GM18870 (cell line): ENCODE data around the gene STOX2.
"Not testable (repeated sequence)": the region's sequence is repeated elsewhere in the genome, so short reads cannot be mapped to it uniquely, and the experiment has no call there.

Experiments
- ATAC-seq: cut with Tn5 transposase; IDR thresholded peaks from one replicate; pipeline ENCODE4 v1.9.1; 2021; ENCODE audit warnings: moderate library complexity; ENCODE audit not compliant: unreplicated experiment

Gene STOX2

GRCh38 chr4:183932576-183932975, 27.5 kb downstream of the STOX2 start:
- ATAC-seq: no peak

- ATAC-seq: no peak
Measured at GRCh38 chr4:183934761-183935160, 29.7 kb downstream of the STOX2 start.

- no peak for ATAC-seq
Measured at GRCh38 chr4:183935355-183936005, 30.4 kb downstream of the STOX2 start.

- ATAC-seq: no peak
Measured at GRCh38 chr4:183936047-183936446, 30.9 kb downstream of the STOX2 start.

GRCh38 chr4:183936574-183937345, 31.7 kb downstream of the STOX2 start:
- ATAC-seq: no peak

GRCh38 chr4:183940864-183941263, 35.8 kb downstream of the STOX2 start:
- no peak for ATAC-seq

DNA sequence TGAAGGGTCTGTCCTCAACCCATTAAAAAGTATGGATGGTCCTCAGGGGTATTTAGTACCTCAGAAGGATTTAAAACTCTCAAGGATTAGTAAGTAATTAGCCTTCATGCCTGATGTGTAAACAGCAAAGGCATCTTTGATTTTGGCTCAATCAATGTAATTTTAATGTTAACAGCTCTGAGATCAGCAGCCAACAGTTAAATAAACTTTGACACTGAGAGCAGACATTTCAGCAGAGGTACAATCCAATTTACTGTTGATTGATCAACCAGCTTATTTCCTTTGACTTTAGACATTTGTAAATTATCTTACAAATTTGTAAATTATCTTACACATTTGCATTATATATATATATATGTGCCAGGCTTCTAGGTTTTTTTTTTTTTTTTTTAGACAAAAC, 36.9 kb downstream of the STOX2 start:
- no peak for ATAC-seq

DNA sequence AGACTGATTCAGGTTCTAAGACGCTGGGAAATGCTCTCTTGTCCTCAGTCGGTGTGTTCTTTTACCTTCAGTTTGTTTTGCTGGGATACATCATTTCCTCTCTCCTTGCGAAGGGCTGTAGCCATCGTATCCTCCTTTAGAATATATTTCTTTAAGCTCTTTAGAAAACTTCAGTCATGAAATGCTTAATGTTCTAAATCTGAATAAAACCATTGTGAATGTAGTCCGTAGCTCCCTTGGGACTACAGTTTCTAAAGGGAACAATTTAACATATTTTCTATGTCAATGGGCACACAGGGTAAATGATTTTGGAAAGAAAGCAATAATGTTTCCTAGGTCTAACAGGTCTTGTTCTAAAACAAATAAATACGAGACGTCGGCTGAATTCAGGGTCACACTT, 40.6 kb downstream of the STOX2 start:
- no peak for ATAC-seq

DNA sequence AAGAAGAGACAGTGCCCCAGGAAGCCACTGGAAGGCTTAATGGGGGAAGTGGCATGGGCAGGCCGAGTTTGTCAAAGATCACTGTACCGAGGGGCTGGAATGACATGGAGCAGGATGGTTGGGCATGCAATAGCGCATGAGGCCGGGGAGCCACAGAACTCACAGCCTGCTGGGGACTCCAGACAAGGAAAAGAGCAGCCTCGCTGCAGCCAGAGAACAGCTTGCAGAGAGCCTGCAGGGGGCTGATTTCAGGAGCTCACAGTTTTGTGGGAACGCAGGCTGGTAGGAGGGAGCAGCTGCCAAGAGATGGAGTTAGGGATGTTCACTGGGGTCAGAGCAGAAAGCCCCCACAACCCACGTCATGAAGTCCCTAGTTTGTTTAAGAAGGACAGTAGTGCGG, 45.4 kb downstream of the STOX2 start:
- no peak for ATAC-seq

GRCh38 chr4:183952652-183953051, 47.5 kb downstream of the STOX2 start:
- not testable (repeated sequence) for ATAC-seq

- ATAC-seq: no peak
Measured at GRCh38 chr4:183959319-183960045, 54.4 kb downstream of the STOX2 start.

DNA sequence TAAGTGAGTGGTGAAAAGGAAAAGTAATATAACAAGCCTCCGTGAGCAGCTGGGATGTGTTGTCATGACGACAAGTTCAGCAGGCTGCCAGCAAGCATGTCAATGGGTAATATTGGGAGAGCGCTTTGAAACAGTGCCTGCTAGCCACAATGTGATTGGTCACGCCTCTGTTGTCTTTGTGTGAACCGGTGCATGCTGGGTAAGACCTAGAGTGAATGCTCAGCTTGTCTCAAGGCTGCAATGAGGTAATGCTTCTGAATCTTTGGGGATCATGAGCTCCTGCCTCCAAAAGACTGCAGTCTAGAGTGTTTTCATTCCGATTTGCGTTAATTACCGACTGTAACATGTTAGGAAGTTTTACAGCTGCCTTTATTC, 54.9 kb downstream of the STOX2 start:
- ATAC-seq: no peak

GRCh38 chr4:183960962-183961541, 55.9 kb downstream of the STOX2 start:
- ATAC-seq: no peak

DNA sequence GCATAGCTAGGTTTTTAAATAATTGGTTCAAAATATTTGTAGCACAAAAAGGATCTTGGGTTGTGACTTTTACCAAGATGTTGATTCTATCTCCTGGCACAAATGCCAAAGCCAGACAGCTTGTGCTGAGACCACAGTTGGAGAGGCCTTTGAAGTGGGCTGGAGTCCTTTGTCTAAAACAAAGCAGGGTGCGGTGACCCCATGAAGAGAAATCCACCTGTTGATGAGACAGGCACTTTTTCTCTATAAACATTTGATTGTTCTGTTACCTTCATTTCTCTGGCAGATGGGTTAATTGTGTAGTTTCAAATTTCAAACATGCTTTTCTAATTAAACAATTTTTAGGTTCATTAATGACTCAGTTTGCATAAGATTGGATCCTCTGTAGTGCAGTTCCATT, 56.7 kb downstream of the STOX2 start:
- no peak for ATAC-seq

DNA sequence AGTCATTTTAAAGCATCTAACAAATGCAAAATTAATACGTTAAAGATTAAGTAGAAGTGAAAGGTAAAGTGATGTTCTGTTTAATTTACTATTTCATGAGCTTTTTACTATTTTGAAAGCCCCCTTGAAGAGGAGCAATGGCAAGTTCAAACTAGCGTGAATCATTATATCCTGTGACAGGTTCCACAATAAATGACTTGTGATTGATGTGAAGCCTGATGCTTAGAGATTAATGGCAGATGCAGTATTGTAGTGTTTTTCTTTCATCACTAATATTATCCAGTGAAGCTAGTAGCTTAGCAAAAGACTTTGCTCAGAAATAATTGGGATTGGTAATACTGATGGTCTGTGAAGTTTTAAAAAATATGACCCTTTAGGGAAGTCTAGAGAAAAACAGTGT, 57.3 kb downstream of the STOX2 start:
- ATAC-seq: no peak

GRCh38 chr4:183966371-183966770, 61.3 kb downstream of the STOX2 start:
- no peak for ATAC-seq

DNA sequence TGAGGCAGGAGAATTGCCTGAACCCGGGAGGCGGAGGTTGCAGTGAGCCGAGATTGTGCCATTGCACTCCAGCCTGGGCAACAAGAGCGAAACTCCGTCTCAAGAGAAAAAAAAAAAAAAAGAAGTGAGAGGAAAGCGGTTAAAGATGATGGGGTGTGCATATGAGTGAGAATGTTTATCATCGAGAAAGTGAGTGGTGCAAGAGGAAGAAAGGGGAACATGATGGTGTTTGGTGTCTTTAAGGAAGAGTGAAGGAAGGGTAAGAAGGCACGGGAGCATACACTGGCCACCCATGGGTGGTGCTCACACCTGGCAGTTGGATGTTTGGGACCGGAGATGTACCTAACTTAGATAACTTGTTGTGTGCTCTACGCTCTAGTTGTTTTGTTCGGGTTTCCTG, 62.2 kb downstream of the STOX2 start:
- no peak for ATAC-seq

DNA sequence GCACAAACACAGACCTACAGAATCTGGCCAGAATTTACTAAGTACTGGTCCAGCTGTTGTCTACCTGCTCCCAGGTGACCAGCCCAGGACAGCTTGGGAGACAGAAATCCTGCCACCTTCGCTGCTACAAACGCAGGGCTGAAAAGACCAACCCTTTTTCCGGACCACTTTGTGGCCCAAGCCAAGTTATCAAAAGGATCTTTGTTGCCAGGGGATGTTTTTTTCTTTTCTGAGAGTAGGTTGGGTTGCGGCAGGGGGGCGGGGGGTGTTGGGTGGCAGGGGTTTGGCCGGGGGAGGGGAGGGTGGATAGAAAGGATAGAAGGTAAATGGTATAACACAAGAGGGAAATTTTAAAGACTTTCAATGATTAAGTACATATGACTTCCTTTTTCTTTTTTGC, 63.4 kb downstream of the STOX2 start:
- no peak for ATAC-seq

DNA sequence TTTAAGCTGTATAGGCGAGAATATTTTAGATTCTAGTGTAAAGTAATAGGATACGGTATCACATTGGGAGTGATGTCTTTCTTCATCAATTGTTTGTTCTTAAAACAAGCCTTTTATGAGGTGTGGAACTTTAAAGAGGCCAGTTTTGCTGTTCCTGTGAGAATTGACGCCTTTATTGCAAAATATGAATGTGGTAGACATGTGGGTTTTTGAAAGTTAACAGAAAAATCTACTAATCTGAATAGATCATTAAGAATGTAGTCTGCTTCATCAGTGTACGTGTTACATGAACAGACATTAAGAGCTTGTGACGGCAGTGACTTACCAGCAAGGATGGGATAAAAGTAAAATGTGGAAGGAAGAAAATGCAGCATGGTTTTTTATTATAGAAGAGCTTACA, 63.8 kb downstream of the STOX2 start:
- no peak for ATAC-seq

GRCh38 chr4:183969596-183969995, 64.5 kb downstream of the STOX2 start:
- ATAC-seq: no peak

DNA sequence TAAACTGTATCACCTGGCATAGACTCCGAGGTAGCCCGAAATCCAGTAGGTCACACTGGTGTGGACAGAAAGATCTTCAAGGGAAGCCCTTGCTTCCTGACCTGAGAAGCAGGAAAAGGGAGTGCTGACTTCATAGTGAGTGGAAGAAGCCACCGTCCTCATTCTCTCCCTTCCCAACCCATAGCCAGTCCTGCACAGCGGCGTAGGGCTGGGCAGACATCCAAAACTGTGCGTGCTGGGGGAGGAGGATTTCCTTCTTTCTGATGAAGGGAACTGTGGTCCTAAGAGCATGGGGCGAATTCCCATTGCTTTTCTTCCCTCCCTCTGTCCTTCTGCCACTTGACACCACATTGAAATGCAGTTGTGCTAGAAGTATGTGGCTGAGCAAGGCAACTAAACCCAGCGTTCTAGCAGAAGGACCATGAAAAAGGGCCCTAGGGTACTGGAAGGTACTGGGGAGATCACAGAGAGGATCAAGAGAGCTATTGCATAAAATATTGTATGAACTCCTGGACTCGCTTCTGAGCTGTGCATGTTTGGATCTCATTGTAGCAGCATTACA, 66.9 kb downstream of the STOX2 start:
- ATAC-seq: no peak
